ENCODE results near the gene F10.
"Not testable (repeated sequence)": the region's sequence is repeated elsewhere in the genome, so short reads cannot be mapped to it uniquely, and the experiment has no call there.

F10 gene

DNA sequence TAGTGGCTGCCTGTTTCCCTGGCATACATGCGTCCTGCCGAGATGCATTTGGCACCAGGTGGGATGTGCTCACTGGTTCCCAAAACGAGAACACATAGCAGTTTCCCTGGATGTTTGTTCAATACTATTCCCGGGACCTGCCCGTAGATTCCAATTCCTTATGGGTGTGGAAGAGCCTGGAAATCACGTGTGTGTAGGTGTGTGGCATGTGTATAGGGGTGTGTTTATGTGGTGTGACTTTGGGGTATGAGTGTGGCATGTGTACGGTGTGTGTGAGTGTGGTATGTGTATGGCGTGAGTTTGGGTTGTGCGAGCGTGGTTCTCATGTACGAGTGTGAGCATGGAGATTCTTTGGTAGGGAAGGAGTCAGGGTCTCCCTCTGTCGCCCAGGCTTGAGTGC is 19.9 kb upstream of the F10 start:
- no peak for DNase-seq

DNA sequence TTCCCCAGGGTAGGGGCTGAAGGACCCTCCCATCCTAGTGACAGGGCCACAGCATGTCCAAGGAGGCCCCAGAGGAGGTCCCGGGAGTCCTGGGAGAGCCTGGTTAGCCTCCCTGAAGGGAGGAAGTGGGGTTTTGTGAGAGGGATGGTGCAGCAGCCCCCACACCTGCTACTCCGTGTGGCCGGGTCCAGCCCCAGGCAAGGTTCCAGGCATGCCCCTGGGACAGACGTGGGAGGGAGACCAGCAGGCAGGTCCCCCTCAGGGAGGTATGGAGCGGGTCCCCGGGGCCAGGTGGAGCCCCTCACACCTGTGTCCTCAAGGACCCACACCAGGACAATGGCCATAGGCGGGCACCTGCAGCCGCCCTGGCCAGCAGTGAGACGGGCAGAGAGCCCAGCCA is 19.0 kb upstream of the F10 start:
- DNase-seq, result no peak

DNA sequence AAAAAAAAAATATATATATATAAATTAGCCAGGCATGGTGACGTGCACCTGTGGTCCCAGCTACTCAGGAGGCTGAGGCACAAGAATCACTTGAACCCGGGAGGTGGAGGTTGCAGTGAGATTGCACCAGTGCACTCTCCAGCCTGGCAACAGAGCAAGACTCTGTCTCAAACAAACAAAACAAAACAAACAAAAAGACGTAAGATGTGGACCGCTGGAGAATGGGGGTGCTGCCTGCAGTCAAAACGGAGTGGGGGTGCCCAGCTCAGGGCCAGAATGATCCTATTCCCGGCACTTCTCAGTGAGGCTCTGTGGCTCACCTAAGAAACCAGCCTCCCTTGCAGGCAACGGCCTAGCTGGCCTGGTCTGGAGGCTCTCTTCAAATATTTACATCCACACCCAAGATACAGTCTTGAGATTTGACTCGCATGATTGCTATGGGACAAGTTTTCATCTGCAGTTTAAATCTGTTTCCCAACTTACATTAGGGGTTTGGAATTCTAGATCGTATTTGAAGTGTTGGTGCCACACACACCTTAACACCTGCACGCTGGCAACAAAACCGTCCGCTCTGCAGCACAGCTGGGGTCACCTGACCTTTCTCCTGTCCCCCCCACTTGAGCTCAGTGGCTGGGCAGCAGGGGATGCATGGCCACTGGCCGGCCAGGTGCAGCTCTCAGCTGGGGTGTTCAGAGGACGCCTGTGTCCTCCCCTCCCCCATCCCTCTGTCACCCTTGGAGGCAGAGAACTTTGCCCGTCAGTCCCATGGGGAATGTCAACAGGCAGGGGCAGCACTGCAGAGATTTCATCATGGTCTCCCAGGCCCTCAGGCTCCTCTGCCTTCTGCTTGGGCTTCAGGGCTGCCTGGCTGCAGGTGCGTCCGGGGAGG is 17.3 kb upstream of the F10 start, which contains the start of gene F7:
TSS of gene F7 (plus strand) at position 760 of the 889 bp plus-strand sequence. CDS start at position 811, 51 bp downstream.
- no peak for DNase-seq

DNA sequence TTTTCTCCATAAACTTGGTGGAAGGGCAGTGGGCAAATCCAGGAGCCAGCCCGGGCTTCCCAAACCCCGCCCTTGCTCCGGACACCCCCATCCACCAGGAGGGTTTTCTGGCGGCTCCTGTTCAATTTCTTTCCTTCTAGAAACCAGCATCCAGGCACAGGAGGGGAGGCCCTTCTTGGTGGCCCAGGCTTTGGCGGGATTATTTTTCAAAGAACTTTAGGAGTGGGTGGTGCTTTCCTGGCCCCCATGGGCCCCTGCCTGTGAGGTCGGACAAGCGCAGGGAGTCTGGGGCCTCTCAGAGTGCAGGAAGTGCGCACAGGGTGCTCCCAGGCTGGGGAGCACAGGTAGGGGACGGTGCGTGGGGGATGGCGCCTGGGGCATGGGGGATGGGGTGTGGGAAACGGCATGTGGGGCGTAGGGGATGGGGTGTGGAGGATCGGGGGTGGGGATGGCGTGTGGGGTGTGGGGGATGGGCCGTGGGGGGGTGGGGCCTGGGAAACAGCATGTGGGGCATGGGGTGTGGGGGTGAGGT is 16.6 kb upstream of the F10 start:
- DNase-seq, result no peak

DNA sequence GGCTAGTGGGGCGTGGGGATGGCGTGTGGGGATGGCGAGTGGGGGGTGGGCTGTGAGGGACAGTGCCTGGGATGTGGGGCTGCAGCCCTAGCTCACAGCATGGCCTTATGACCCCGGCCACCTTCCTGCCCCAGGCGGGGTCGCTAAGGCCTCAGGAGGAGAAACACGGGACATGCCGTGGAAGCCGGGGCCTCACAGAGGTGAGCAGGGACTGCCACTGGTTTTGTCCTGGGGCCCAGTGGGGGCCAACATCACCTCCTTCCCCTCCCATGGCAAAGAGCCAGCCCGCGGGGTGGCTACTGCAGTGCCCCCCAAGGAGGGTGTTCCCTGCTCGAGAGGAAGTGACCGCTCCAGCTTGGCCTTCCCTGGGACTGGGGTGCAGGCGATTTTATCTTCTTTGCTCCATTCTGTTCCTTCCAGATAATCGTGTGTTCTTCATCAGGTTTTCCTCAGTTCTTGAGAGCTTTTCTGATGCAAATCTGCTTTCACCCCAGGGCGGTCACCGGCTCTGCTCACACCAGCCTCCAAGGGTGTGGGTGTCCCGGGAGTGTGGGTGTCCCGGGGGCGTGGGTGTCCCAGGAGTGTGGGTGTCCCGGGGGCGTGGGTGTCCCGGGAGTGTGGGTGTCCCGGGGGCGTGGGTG is 15.8 kb upstream of the F10 start:
- DNase-seq, result no peak

DNA sequence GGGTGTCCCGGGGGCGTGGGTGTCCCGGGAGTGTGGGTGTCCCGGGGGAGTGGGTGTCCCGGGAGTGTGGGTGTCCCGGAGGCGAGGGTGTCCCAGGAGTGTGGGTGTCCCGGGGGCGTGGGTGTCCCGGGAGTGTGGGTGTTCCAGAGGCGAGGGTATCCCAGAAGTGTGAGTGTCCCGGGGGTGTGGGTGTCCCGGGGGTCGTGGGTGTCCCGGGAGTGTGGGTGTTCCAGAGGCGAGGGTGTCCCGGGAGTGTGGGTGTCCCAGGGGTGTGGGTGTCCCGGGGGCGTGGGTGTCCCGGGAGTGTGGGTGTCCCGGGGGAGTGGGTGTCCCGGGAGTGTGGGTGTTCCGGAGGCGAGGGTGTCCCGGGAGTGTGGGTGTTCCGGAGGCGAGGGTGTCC is 14.1 kb upstream of the F10 start:
- not testable (repeated sequence) for DNase-seq

DNA sequence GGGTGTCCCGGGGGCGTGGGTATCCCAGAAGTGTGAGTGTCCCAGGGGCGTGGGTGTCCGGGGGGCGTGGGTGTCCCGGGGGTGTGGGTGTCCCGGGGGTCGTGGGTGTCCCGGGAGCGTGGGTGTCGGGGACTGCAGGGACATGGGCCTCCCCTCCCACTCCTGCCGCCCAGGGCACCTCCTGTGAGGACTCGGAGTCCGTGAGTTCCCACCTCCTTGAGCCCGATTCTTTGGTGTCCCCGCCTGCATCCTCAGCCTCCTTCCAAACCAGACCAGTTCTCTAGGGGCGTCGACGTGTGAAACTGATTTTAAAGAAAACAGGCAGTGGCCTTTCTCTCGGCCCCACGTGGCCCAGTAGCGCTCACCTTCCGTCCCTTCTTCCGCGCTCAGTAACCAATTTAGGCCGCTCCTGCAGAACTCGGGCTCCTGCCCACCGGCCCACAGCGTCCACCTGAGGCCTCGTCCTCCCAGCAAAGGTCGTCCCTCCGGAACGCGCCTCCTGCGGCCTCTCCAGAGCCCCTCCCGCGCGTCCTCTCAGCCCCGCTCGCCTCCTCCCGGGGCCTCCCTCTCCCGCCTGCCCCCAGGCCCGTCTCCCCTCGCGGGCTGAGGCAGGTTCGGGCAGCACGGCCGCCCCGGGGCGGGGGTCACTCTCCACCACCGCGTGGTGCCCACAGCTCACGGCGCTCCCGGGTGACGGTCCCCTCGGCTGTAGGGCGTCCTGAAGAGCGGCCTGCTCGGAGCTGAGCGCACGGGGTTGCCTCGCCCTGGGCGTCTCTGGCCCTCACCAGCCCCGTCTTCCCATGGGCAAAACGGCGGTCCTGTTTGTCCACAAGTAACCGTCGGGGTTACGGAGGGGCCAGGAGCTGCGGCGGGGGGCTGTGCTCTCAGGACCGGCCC is 13.2 kb upstream of the F10 start:
- no peak for DNase-seq

DNA sequence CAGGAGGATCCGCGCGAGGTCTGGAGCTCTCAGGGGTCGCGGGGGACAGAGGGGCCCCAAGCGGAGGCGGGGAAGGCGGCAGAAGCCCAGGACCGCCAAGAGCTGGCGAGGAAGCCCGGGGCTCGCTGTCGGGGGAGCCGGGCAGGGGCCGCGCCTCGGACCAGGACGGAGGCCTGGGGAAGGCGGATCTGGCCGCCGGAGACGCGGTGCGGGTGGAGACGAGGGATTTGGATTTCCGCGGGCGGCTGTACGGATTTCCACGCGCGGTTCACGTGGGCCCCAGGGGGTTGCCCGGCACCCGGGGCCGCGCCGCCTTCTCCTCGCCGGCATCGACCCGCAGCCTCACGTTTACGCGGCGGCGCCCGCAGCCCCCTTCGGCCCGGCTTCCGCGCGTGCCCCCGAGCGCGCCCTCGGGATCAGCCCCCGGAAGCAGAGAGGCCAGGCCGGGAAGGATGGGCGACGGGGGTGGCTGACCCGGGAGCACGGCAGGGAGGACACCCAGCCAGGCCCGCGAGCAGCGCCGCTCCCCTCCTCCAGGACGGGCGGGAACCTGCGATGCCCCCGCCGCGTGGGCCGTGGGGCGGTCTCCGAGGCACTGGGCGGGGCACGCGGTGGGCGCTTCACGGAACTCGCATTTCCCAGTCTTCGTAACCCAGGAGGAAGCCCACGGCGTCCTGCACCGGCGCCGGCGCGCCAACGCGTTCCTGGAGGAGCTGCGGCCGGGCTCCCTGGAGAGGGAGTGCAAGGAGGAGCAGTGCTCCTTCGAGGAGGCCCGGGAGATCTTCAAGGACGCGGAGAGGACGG is 12.3 kb upstream of the F10 start:
- no peak for DNase-seq

DNA sequence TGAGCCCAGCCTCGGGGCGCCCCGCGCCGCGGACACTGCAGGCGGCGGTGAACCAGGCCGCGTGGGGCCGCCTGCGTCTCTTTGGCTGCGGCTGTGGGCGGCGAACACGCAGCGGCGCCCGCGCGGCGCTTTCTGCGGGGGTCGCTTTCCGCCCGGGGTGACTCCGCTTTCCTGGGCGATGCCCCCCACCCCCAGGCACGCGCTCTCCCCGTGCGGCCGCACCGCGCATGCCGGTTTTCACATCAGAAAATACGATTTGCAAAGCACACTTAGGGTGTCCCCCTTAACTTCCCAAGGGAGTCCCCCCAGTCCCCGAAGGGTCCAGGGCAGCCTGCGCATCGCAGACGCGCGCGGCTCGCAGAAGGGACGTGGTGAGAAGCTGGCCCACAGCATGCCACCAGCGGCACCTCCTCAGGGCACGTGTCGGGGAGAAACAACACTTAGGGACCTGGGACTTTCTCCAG is 11.7 kb upstream of the F10 start:
- DNase-seq, result no peak

DNA sequence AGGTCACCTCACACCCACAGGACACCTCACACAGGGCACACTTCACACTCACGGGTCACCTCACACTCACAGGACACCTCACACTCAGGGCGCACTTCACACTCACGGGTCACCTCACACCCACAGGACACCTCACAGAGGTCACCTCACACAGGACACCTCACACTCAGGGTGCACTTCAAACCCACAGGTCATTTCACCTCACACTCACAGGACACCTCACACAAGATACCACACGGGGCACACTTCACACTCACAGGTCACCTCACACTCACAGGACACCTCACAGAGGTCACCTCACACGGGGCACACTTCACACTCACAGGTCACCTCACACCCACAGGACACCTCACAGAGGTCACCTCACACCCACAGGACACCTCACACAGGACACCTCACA is 10.8 kb upstream of the F10 start:
- not testable (repeated sequence) for DNase-seq

DNA sequence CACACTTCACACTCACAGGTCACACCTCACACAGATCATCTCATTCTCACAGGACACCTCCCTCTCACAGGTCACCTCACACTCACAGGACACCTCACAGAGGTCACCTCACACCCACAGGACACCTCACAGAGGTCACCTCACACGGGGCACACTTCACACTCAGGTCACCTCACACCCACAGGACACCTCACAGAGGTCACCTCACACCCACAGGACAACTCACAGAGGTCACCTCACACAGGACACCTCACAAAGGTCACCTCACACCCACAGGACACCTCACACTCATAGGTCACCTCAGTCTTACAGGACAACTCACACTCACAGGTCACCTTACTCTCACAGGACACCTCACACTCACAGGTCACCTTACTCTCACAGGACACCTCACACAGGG is 10.1 kb upstream of the F10 start:
- DNase-seq, result not testable (repeated sequence)

DNA sequence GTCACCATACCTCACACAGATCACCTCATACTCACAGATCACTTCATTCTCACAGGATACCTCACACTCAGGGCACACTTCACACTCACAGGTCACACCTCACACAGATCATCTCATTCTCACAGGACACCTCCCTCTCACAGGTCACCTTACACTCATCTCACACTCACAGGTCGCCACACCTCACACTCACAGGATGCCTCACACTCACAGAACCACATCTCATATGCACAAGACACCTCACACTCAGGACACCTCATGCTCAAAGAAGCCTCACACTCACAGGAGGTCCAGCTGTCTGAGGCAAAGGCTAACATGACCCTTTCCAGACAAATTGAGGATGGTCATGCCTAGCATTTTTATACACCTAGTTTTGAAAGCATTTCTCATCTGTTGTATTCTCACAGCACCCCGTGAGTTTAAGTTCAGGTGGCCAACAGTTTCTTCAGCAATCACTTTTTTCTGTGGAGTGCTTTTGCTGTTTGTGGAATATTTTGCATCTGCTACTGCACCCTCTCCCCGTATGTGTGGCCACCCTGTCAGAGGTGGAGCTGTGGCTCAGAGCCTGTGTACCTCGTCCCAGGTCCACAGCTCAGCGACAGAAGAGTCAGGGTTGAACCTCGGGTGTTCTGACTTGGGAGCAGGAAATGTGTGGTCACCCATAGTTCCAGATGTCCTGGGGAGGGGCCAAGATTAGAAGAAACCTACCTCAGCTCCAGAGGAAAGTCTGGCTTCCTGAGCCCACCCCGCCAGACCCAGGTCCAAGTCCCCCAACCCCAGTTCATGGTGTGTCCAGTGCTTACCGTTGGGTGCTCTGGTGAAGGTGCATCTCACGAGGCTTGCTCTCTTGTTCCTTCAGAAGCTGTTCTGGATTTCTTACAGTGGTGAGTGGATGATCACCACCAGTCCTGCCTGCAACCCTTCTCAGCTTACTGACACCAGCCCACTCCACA is 9.4 kb upstream of the F10 start:
- no peak for DNase-seq

DNA sequence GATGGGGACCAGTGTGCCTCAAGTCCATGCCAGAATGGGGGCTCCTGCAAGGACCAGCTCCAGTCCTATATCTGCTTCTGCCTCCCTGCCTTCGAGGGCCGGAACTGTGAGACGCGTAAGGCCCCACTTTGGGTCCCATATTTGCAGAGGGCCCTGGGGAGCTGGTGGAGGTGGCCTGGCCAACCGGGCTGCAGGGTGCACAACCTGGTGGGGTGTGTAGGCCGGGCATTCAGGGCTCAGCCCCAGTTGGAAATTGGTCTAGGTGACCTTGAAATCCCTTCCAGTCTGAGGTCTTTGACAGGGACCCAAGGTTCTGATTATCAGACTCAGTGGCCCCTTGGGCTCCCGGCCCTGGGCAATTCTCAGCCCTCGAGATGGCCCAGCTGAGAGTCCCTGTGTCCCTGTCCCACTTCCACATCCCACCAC is 8.7 kb upstream of the F10 start:
- DNase-seq, result no peak

DNA sequence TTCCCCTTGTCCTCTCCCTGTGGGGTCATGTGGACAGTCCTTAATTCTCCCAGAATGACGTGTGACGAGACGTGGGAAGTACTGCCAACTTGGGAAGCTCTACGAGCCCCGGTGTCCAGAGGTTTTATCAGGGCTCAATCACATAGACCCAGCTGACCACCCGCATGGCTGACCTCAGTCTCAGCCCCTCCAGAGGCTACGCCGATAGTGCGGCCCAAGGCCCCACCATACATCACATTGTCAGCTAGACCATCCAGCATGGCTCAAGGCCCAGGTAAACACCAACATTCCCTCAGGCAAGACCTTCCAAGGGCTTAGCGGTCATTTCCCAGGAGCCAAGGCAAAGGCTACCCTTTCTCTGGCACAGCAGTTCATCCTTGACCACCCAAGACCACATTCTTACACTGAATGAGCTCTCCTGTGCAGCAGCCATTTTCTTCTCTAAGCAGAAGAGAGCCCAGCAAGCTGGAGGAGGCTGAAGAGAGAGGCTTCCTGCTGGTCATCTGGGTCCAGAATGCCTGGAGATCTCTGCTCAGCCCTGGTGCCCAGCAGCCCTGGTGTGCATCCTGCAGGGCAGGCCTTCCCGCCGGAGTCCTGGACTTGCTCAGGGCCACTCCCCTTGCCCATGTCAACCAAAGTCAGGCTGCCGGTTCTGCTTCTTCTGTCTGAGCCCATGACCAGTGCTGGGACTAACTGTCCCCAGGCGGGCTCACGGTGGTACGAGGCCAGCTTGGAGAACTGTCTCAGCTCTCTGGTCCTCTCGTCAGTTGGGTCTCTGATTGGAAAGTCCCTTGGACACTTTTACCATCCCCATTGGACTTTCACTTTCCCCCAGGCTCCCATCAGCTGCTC is 7.9 kb upstream of the F10 start:
- DNase-seq, result no peak

DNA sequence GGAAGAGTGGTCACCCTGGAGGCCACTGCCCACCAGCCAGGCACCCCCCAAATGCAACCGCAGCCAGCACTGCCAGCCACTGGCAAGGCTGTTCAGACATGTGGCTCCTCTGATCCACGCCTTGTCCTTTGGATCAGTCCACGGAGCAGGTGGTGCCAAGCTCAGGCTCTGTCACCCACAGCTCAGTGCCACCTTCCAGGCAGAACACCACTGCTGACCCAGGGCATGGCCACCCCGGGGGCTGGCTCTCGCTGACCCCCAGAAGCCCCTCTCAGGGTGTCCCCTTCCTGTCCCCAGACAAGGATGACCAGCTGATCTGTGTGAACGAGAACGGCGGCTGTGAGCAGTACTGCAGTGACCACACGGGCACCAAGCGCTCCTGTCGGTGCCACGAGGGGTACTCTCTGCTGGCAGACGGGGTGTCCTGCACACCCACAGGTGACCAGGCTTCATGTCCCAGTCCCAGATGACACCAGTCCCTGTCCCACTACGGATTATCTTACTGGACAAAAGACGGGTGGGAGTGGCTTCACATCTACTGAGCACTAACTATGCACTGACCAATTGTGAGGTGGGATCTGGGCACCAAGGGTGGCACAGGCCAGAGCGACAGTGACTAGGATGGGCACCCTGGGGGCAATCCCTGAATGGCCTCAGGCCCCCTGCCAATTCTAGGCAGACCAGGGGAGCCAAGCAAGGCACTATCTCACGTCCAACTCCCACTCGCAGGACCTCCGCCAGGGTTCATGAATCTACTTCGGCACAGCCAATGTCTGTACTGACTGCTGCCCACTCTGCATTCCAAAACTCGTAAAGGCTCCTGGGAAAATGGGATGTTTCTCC is 7.0 kb upstream of the F10 start:
- no peak for DNase-seq

DNA sequence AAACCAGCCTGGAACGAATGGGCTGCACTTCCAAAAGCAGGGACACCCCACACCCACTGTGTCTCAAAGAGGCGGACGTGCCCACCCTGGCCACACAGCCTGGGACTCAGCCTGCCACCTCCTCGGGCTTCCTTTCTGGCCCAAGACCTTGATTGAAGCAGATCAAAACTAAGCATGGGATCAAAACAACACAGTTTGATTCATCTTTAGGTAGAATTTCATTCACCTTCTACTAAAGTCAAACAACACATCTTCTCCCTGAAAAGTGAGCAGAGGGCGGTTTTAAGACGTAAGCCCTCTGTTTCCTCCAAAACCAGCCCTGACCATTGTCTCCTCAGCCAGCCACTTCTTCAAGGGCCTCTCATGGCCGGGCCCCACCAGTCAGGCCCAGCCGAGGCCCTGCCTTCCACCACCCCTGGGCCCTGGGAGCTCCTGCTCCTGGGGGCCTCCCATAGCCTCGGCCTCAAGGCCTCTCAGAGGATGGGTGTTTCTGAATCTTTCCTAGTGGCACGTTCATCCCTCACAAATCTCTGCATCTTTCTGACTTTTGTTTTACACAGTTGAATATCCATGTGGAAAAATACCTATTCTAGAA is 6.3 kb upstream of the F10 start:
- DNase-seq, result no peak

DNA sequence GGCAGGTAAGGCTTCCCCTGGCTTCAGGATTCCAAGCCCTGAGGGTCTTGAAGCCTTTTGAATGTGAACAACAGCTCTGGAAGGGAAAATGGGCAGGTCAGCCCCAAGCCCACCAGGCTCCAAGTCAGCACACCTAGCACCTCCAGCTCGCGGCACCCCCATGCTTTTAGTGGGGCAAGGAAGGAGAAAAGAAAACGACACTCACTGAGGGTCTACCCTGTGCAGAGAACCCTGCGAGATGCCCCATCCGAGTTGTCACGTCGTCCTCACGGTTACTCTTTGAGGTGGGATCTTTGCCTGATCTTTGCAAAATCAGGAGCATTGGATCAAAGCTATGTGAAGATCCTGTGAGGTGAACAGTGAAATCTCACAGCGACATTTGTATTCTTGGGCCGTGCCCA is 5.7 kb upstream of the F10 start:
- no peak for DNase-seq

DNA sequence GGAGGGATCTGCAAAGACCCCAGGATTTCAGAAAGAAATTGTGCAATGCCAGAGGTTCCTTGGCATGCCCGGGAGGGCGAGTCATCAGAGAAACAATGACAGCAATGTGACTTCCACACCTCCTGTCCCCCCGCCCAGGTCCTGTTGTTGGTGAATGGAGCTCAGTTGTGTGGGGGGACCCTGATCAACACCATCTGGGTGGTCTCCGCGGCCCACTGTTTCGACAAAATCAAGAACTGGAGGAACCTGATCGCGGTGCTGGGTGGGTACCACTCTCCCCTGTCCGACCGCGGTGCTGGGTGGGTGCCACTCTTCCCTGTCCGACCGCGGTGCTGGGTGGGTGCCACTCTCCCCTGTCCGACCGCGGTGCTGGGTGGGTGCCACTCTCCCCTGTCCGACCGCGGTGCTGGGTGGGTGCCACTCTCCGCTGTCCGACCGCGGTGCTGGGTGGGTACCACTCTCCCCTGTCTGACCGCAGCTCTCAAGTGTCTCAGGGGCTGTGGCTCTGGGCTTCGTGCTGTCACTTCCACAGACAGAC is 5.2 kb upstream of the F10 start:
- no peak for DNase-seq
